ENCODE results near the gene MRPL3.

Gene MRPL3

DNA sequence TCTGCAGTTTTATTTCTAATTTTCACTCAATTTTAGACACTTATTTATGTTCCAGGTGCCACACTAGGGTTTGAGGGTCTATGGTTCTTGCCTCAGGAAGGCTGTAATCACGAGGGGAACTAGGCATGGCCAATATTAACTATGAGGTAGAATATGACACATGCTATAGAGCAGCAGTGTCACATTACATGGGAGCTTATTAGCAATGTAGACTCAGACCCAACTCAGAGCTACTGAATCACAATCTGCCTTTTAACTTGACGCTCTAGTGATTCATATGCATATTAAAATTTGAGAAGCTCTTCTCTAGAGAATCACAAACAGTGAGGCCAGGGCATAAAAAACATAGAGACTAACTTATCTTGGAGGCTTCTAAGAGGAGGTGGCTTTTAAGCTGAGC, 32.8 kb upstream of the MRPL3 start:
- H3K27ac ChIP-seq (replicated peaks): no peak overlapping the region
- TF ChIP-seq, protein P1, sequence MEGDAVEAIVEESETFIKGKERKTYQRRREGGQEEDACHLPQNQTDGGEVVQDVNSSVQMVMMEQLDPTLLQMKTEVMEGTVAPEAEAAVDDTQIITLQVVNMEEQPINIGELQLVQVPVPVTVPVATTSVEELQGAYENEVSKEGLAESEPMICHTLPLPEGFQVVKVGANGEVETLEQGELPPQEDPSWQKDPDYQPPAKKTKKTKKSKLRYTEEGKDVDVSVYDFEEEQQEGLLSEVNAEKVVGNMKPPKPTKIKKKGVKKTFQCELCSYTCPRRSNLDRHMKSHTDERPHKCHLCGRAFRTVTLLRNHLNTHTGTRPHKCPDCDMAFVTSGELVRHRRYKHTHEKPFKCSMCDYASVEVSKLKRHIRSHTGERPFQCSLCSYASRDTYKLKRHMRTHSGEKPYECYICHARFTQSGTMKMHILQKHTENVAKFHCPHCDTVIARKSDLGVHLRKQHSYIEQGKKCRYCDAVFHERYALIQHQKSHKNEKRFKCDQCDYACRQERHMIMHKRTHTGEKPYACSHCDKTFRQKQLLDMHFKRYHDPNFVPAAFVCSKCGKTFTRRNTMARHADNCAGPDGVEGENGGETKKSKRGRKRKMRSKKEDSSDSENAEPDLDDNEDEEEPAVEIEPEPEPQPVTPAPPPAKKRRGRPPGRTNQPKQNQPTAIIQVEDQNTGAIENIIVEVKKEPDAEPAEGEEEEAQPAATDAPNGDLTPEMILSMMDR (IDR thresholded peaks at IDR 0.05; ENCODE audit: insufficient read depth, low read length): no peak
- no peak for TF ChIP-seq POLR2AphosphoS5 (IDR thresholded peaks at IDR 0.05; ENCODE audit: low read depth)
- TF ChIP-seq, protein P2, sequence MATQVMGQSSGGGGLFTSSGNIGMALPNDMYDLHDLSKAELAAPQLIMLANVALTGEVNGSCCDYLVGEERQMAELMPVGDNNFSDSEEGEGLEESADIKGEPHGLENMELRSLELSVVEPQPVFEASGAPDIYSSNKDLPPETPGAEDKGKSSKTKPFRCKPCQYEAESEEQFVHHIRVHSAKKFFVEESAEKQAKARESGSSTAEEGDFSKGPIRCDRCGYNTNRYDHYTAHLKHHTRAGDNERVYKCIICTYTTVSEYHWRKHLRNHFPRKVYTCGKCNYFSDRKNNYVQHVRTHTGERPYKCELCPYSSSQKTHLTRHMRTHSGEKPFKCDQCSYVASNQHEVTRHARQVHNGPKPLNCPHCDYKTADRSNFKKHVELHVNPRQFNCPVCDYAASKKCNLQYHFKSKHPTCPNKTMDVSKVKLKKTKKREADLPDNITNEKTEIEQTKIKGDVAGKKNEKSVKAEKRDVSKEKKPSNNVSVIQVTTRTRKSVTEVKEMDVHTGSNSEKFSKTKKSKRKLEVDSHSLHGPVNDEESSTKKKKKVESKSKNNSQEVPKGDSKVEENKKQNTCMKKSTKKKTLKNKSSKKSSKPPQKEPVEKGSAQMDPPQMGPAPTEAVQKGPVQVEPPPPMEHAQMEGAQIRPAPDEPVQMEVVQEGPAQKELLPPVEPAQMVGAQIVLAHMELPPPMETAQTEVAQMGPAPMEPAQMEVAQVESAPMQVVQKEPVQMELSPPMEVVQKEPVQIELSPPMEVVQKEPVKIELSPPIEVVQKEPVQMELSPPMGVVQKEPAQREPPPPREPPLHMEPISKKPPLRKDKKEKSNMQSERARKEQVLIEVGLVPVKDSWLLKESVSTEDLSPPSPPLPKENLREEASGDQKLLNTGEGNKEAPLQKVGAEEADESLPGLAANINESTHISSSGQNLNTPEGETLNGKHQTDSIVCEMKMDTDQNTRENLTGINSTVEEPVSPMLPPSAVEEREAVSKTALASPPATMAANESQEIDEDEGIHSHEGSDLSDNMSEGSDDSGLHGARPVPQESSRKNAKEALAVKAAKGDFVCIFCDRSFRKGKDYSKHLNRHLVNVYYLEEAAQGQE (IDR thresholded peaks at IDR 0.05; ENCODE audit: insufficient replicate concordance, low read depth): no peak
- TF ChIP-seq GABPA (IDR thresholded peaks at IDR 0.05; ENCODE audit: low read depth): no peak
- no peak for TF ChIP-seq SPI1 (IDR thresholded peaks at IDR 0.05; ENCODE audit: borderline replicate concordance, low read depth)
- H3K27me3 ChIP-seq (ENCODE audit: insufficient read depth, poor library complexity, severe bottlenecking): no peaks in the 10 kb centered on the region
- H3K4me3 ChIP-seq (replicated peaks; ENCODE audit: insufficient read depth, low read length): no peak overlapping the region
- no peak for DNase-seq (ENCODE audit: low read depth in 1 of 2, low spot score in 1 of 2)

DNA sequence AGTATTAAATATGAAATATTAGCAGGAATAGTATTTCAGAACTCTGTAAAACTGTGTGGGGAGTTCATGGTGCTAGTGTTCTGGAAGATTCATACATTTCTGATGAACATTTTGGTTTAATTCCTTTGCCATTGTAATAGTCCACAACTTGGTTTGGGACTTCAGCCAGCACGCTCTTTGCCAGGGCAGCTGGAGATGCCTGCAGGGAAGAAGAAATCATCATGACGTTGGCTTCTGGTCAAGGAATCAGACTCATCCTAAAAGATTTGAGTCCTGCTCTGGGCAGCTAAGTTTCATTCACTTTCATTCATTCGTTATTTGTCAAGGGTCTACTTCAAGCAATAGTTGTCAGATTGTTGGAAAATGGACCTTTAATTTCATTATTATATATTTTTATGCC, 32.4 kb upstream of the MRPL3 start:
- TF ChIP-seq GABPA (IDR thresholded peaks at IDR 0.05; ENCODE audit: low read depth): no peak
- TF ChIP-seq, protein P2 (IDR thresholded peaks at IDR 0.05; ENCODE audit: insufficient replicate concordance, low read depth): no peak
- no peak for TF ChIP-seq SPI1 (IDR thresholded peaks at IDR 0.05; ENCODE audit: borderline replicate concordance, low read depth)
- TF ChIP-seq, protein P1 (IDR thresholded peaks at IDR 0.05; ENCODE audit: insufficient read depth, low read length): no peak
- no peak for TF ChIP-seq POLR2AphosphoS5 (IDR thresholded peaks at IDR 0.05; ENCODE audit: low read depth)
- H3K27me3 ChIP-seq (ENCODE audit: insufficient read depth, poor library complexity, severe bottlenecking): no peaks in the 10 kb centered on the region
- no peak for DNase-seq (ENCODE audit: low read depth in 1 of 2, low spot score in 1 of 2)
- no peak overlapping the region for H3K27ac ChIP-seq (replicated peaks)
- H3K4me3 ChIP-seq (replicated peaks; ENCODE audit: insufficient read depth, low read length): no peak overlapping the region

DNA sequence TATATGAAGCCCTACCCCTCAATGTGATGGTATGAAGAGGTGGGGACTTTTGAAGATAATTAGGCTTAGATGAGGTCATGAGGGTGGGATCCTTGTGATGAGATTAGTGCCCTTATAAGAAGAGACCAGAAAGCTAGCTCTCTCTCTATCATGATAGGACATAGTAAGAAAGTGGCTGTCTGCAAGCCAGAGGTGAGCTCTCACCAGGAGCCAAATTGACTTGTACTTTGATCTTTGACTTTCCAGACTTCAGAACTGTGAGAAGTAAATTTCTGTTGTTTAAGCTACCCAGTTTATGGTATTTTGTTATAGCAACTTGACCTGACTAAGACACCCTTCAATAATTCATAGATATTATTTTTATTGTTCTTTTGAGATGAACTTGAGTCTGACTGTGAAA, 29.9 kb upstream of the MRPL3 start:
- no peak overlapping the region for H3K4me3 ChIP-seq (replicated peaks; ENCODE audit: insufficient read depth, low read length)
- no peak for TF ChIP-seq SPI1 (IDR thresholded peaks at IDR 0.05; ENCODE audit: borderline replicate concordance, low read depth)
- no peak for TF ChIP-seq POLR2AphosphoS5 (IDR thresholded peaks at IDR 0.05; ENCODE audit: low read depth)
- TF ChIP-seq, protein P2 (IDR thresholded peaks at IDR 0.05; ENCODE audit: insufficient replicate concordance, low read depth): no peak
- TF ChIP-seq, protein P1 (IDR thresholded peaks at IDR 0.05; ENCODE audit: insufficient read depth, low read length): no peak
- no peak for TF ChIP-seq GABPA (IDR thresholded peaks at IDR 0.05; ENCODE audit: low read depth)
- no peak for DNase-seq (ENCODE audit: low read depth in 1 of 2, low spot score in 1 of 2)
- H3K27me3 ChIP-seq (ENCODE audit: insufficient read depth, poor library complexity, severe bottlenecking): peaks cover 5% of the 10 kb centered on the region
- H3K27ac ChIP-seq (replicated peaks): no peak overlapping the region
